Fibroblast of pulmonary artery (primary cell): Measurements from ENCODE around the gene PIK3CB.

ENCODE experiments used
- DNase-seq: peaks from one replicate; pipeline ENCODE4 v3.0.0-alpha.2; 2010; ENCODE audit warnings: low read depth
- H3K4me3 ChIP-seq: replicated peaks from 2 replicates; pipeline ENCODE4 v1.5.1; 2011; ENCODE audit warnings: low read depth, mild to moderate bottlenecking, control low read depth, low read length, moderate library complexity
- CTCF ChIP-seq: IDR thresholded peaks from 2 replicates; pipeline ENCODE4 v1.5.1; 2011; ENCODE audit warnings: mild to moderate bottlenecking, control low read depth, low read length, inconsistent platforms; ENCODE audit errors: missing control alignments

The PIK3CB gene

GRCh38 chr3:138873471-138874278 lies 38.9 kb upstream of the PIK3CB start:
- DNase-seq = no peak
- TF ChIP-seq CTCF = no peak
- H3K4me3 ChIP-seq = no peak overlapping the region

- no peak for DNase-seq
- no peak for TF ChIP-seq CTCF
- no peak overlapping the region for H3K4me3 ChIP-seq
Measured at GRCh38 chr3:138872632-138873031, 37.9 kb upstream of the PIK3CB start.

GRCh38 chr3:138867996-138868395 lies 33.3 kb upstream of the PIK3CB start:
- peak; percentile 20 for DNase-seq
- no peak for TF ChIP-seq CTCF
- no peak overlapping the region for H3K4me3 ChIP-seq

GRCh38 chr3:138863776-138864113 lies 29.0 kb upstream of the PIK3CB start:
- no peak for DNase-seq
- H3K4me3 ChIP-seq = no peak overlapping the region
- no peak for TF ChIP-seq CTCF

- DNase-seq = peak; percentile 62
- no peak for TF ChIP-seq CTCF
- no peak overlapping the region for H3K4me3 ChIP-seq
Measured at GRCh38 chr3:138862924-138863775, 28.4 kb upstream of the PIK3CB start.

GRCh38 chr3:138862531-138862923 lies 27.8 kb upstream of the PIK3CB start:
- TF ChIP-seq CTCF = no peak
- no peak overlapping the region for H3K4me3 ChIP-seq
- DNase-seq = peak; percentile 9
